NCI-H2107 (cell line): ENCODE data around the gene SPIRE1.

Experiments used
- DNase-seq: peaks from one replicate; lab custom pipeline; 2025; lab: John Stamatoyannopoulos, UW

Gene SPIRE1

DNA sequence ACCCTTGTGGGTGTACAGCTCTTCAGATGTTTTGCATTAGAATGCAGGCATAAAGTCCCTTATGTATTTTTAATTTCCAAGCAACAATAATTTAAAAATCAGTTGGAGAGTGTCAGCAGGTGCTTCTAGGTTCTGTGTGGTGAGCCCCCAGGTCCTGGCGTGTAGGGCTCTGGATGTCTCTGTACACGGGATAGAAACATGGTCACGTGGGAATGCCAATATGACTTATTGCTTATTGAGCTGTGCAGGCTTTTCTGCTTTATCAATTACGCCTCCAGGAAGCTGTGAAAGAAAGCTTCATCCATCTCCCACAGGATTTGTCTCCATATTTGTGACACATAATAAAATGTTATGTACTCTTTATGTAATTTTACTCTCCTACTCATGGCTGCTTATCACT lies 212.4 kb downstream of the SPIRE1 start:
- no peak for DNase-seq

DNA sequence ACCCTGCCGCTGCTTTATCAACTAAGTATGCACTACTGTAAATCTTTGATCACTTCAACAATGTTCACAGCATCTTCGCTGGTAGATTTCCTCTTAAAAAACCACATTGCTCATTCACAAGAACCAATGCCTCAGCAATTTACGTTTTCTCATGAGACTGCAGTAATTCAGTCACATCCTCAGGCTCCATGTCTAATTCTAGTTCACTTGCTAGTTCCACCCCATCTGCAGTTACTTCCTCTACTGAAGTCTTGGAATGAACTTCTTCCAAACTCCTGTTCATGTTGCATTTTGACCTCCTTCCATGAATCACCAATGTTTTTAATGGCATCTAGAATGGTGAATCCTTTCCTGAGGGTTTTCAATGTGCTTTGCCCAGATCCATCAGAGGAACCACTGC lies 214.4 kb downstream of the SPIRE1 start:
- no peak for DNase-seq

DNA sequence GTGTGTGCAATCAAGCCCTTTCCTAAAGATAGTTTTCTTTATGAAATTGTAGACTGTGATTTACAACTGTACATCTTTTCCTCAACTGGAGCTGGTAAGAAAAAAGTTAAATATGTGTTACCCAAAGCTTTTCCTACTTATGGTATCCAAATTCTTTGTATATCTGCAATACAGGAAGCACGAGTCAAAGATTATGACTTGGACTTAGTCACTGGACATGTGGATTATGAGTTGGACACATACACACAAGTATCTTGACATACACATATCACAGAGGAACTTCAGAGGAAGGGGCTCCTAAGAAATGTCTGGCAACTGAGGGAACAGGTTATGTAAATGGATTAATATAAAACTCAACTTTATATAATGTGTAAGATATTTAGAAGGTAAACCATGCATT lies 215.0 kb downstream of the SPIRE1 start:
- no peak for DNase-seq

DNA sequence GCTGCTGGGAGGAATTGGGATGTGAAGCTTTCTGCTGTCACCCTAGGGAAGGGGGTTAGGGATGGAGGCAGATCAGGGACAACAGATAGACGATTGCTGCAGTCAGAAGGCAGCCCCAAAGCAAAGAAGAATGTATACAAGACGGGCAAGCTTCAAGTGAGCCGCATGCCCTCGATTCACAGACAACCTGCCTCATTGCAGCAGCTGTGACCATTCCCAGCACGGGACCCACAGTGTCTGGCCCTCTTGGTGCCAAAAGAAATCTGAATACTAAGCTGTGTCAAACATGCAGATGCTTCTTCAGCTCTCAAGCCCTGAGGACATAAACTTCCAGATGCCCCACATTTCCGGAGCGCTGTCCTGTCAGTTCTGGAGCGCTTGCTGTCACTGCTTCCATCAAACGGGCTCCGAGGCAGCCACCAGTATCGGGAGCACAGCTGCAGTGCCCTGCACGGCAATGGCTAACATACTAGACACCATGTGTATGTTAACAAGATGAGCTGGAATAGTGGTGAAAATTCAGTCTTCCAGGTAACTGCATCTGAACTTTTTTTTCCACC lies 216.4 kb downstream of the SPIRE1 start:
- DNase-seq, result no peak

DNA sequence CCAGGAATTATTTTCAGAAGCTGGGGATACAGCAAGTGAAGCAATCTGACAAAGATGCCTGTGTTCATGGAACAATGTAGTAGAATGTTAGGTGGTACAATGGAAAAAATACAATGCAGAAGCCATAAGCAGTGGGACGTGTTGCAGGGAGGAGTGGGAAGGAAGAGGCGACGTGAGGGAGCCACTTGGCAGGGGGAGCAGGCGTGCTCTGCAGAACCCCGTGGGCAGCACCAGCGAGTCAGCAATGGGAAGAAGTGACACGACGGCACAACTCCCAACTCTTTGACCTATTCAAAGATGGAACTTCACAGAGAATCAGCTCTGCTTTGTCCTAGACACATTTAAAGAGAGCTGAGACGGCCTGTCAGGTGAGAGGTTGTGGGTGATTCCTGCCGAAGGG lies 219.7 kb downstream of the SPIRE1 start:
- no peak for DNase-seq

DNA sequence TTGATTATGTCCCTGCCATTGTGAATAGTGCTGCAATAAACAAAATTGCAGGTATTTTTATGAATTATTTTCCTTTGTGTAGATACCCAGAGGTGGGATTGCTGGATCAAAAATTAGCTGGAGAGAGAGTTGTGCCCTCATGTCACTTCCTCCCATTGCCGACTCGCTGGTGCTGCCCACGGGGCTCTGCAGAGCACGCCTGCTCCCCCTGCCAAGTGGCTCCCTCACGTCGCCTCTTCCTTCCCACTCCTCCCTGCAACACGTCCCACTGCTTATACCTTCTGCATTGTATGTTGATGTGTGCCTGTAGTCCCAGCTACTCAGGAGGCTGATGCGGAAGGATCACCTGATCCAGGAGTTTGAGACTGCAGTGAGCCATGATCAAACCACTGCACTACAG lies 222.0 kb downstream of the SPIRE1 start:
- no peak for DNase-seq

DNA sequence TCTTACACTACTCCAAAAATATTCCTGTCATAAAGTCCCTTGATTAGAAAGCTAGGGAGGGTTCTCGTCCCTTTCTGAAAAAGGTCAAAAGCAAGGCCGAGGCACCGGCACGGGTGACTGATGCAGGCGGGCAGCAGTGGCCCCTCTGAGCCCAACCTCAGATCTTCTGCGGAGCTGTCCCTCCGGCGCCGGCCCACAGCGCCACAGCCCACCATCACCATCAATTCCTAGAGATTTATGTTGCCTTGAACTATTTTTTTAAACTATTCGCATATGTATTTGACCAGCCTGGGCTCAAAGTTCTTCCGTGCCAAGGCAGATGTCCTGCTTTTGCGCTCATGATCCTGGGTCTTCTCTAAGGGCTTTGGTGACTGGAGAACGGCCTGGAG lies 223.4 kb downstream of the SPIRE1 start:
- no peak for DNase-seq

DNA sequence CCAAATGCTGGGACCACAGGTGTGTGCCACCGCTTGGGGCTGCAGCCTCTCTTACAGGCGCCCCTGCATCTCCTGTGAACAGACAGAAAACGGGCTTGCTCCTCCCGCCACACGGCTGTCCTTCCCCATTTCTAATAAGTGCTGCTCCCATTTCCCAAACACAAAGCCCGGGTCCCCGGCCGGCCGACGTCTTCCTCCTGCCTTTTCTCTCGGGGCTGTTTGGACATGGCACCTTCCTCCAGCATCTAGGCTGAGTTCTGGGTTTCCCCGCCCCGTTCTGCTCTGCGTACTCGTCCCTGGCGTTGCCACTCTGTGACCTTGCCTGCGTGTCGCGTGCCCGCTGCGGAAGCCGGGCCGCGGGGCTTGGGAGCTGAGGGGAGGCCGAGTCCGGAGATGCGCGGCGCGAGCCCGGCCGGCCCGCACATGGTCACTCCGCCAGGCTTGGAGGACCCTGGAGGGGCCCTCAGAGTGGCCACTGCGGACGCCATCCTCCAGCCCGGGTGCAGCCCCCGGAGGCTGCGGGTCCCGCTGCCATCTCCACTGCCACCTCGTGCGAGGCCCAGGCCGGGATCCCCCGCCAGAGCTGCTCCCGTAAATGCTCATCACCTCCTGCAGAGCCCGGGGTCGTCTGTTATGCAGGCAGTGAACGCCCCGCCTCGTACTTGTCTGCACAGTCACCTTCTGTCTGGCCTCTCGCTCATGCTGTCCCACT lies 223.9 kb downstream of the SPIRE1 start:
- DNase-seq, result no peak

DNA sequence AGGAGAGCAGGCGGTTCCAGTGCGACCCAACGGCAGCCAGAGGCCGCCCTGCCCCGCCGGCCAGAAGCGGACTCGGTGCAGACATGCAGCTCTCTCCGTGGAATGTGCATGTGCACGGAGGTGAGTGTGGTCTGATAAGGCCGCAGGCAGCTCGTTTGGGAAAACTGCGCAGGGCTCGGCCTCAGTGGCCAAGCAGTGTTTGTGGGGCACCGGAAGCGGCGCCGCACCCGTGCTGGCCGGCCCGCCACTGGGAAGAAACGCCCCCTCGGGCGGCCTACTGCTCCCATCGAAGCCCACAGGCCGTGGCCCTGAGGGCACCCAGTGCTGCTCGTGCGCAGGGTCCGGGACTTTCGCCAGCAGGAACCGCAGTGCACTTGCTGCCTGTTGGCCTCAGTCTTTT lies 225.0 kb downstream of the SPIRE1 start:
- no peak for DNase-seq

DNA sequence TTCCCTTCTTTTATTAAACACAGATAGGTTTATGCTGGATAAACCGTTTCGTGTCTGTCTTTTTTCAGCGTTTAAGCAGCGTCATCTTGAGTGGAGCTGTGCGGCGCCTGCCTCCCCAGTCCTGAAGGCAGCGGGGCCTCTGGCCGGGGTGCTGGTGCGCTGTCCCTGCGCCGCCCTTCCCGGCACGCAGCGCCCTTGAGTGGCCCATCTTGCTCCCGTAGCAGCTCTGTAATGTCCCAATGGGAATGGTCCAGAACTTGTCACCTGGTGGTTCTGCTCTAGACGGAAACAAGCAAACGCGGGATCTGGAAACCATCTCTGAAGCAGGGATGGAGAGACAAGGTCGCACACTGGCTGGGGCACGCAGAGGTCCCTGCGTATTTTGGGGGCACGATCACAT lies 225.7 kb downstream of the SPIRE1 start:
- DNase-seq, result no peak

DNA sequence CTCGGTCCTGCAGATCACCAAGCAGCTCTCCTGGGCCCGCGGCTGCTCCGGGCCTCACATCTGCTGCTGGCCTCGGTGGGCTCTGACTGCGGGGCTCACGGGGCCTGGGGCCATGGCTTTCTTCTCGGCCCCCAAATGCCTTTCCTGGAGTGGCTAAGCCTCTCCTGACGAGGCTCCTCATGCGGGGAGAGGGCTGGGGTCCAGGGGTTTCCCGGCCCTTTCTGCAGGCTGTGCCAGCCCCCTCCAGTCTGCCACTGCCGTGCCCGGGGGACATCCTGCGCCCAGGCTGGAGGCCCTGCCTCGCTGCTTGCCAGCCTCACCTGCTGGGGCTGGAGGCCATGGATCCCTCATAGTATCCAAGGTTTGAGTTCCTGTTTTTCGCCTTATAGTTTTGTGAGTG lies 226.3 kb downstream of the SPIRE1 start:
- no peak for DNase-seq

DNA sequence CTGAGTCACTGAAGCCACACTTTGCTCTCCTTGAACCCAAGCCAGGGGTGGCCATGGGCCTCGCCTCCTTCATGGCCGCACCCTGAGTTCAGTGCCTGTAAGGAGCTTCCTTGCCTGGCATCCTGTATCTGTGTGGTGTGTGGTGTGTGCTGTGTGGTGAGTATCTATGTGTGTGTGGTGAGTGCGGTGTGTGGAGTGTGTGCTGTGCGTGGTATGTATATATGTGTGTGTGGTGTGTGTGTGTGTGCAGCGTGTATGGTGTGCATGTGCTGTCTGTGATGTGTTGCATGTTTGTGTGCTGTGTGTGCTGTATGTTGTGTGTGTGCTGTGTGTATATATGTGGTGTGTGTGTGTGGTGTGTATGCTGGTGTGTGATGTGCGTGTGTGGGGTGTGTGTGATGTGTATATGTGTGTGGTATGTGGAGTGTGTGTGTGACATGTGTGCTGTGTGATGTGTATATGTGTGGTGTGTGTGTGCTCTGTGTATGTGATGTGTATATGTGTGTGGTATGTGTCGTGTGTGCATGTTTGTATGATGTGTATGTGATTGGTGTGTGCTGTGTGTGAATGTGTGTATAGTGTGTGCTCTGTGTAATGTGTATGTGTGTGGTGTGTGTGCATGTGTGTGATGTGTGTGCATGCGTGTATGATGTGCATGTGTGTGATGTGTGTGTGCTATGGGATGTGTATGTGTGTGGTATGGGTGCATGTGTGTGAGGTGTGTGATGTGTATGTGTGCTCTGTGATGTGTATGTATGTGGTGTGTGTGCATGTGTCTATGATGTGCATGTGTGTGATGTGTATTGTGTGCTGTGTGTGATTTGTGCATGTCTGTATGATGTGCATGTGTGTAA lies 227.5 kb downstream of the SPIRE1 start:
- no peak for DNase-seq

DNA sequence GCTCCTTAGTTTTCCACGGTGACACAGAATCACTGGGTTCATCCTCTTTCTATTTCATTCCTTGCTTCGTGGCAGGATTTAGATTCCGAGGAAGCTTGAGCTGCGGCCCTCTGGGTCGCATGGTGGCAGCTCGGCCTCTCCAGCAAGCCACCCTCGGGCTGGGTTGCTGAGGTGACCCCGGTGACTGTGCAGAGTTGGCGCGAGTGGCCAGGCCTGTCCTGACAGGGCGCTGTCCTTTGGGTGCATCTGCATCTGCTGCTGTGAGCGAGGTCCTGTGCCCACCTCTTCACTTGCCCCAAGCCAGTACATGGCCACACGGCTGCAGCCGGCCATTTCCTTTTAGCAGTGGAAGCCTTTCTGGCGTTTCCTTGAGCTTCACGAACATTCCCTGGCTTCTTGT lies 228.4 kb downstream of the SPIRE1 start:
- no peak for DNase-seq

DNA sequence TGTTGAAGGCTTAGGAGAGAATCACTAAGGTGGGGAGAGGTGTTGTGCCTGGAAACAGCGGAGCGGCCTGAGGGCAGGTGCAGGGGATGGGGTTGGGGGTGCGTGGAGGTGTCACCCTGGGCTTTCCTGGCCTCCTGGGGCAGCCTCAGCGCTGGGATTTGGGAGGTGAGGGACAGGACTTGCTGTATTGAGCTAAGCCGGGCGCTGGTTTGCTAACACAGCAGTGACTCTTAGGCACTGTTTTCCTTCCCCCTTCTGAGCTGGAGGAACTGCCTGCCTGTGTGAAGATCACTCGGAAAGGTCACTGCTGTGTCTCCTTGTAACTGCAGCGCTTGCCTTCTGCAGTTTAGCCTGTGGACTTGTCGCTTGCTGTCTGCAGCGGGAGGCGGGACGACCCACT lies 229.0 kb downstream of the SPIRE1 start:
- no peak for DNase-seq

DNA sequence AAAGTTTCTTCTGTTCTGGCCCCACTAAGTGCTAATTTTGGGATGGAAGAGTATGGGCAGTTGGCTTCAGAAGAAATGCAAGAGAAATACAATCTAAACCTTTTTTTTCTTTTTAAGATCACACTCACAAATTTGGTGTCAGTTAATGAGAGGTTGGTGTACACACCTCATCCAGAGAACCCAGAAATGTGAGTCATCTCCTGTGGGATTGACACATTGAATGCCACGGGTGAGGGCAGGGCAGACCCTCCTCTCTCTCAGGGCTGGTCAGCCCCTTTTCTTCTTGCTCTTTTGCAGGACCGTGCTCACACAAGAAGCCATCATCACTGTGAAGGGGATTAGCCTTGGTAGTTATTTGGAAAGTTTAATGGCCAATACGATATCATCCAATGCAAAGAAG lies 231.0 kb downstream of the SPIRE1 start:
- no peak for DNase-seq

DNA sequence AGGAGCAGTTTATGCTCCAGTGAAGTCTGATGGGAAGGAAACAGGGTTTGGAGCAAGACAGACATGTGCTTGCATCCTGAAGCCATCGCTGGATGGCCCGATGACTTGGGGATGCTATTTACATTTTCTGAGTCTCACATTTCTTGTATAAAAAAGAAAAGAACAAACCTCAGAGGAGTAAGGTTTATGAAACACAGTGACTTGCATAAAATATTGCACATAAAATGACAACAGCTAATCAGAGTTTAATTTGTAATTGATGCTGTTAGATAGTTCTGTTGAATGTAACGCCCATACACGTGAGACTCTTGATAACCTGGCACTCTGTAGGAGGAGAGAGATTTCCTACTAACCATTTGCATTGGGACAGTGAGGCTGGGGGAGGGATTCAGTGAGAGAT lies 233.7 kb downstream of the SPIRE1 start:
- no peak for DNase-seq

DNA sequence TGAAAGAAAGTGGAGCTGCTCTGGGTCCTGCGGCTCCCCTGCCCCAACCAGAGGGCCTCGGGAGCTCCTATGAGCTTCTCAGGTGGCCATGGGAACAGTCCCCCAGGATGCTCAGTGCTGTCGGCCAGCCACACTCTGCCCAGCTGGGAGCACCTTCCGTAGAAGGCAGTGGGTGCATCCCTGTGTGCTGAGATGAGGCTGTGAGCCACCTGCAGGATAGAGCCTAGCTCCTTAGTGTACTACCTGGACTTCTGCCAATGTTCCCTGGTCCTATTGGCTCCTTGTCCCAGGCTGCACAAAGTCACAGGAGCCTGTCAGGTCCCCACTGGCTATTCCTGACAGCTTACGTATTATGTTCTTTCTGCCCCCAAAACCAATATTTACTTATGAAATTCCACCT lies 234.1 kb downstream of the SPIRE1 start:
- no peak for DNase-seq

DNA sequence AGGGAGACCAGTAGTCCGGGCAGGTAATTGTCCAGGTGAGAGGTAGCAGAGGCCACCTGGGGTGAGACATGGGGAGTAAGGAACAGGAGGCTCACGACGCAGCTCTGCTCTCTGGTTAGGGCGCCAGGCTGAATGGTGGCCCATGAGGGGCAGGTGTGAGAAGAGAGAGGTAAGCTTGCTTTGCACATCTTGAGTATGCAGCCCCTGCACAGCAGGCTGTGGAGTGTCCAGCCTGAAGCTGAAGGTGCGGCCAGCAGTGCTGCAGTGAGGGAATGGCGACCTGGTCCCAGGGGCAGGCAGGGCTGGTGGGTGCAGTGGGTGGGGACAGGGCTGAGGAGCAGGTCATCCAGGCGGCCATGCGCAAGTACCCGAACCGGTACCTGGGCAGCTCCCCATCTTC lies 234.5 kb downstream of the SPIRE1 start:
- no peak for DNase-seq

DNA sequence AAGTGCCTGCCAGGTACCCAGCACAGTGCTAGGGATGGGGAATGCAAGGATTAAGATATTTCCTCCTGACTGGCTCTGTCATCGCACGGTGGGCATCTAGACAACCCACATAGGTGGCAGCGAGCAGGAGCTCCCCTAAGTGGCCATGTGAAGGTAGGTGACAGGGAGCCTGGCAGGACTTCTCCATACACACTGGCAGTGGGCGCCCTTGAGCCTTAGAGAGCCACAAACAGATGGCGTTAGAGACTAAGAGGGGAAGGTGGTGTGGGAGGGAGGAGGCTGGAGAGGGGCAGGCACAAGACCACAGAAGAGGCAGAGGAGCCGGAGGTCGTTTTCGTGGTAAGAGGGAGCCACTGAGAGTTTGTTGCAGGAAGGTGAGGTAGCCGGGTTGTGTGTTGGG lies 235.0 kb downstream of the SPIRE1 start:
- no peak for DNase-seq

DNA sequence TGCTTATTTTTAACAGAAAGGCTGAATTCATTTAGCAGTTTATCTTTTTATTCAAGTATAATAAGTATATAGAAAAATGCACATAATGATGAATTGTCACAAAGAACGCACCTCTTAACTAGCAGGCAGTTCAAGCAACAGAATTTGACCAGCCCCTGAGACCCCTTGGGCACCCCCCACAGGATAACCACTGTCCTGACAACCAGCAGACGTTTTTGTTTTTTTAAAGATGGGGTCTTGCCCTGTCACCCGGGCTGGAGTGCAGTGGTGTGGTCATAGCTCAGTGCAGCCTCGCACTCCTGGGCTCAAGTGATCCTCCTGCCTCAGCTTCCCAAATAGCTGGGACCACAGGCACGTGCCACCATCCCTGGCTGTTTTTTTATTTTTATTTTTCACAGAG lies 236.2 kb downstream of the SPIRE1 start:
- no peak for DNase-seq

DNA sequence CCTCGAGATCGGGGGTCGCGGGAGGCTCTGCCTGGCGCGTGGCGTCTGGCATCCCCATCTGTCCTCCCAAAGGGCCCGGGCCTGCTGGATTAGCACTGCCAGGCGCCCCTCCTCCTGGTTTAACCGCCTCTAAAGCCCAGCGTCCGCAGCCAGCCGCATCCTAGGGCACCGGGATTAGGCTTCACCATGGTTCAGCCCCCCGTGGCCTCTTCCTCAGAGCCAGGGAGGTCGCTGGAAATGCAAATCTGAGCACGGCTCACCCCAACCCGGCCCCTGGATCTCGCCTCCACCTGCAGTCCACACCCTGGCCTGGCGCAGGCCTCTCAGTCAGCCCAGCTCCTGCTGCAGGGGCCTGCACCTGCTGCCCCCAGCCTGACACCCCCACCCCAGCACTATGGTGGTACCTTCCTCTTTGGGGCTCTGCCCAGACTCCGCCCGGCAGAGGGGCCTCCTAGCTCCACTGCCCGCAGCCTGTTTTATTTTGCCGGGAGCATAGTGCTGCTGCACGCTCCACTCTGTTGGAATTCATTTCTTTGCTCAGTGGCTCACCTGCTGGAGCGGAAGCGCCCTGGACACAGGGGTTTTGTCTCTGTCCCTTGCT lies 237.0 kb downstream of the SPIRE1 start:
- no peak for DNase-seq

DNA sequence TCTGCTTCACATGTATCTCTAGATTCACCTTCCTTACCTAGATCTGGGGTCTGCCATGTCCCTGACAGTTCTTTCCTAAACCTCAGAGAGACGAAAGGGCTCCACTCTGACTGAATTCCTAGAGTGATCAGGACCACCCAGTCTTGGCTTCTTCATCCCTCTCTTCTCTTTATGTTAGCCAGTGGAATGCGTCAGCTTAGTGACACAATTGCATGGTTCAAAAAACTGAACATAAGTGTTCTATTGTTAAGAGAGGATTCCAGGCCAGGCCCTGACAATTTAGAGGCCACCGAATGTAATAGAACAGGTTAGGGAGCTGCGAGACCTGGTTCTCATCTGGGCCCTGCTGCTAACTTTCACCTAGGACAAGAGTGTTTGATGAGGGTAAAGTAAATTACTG lies 240.2 kb downstream of the SPIRE1 start:
- no peak for DNase-seq

DNA sequence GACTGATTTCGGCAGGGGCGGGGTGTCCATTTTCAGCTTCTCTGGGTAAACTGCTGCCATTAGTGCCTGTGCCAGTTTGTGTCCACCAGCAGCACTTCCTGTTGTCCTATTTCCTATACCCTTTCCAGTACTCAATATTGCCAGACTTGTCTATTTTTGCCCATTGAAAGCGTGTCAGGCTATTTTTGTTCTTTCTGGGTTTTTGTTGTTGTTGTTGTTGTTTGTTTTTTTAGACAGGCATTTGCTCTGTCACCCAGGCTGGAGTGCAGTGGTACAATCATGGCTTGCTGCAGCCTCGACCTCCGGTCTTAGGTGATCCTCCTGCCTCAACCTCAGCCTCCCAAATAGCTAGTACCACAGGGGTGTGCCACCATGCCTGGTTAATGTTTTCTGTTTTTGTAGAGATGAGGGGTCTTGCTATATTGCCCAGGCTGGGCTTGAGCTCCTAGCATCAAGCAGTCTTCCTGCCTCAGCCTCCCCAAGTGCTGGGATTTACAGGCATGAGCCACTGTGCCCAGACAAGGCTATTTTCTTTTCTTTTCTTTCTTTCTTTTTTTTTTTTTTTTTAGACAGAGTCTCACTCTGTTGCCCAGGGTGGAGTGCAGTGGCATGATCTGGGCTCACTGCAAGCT lies 241.7 kb downstream of the SPIRE1 start:
- no peak for DNase-seq
